ENCODE measurements around the gene PHLDB2. TPM values are rescaled to one million over a fixed set of nuclear protein-coding genes. Genes with fewer than 3 reads are reported as not detected.

Gene PHLDB2
- total and polyA plus RNA-seq, 2 of the 8 experiments (the other 6 are each of a cell fraction or from before 2014, with no cell fraction given): 5.8 to 22.6 TPM

GRCh38 chr3:111838133-111838532 is 20.9 kb upstream of the PHLDB2 start (continued):
- TF ChIP-seq SIRT6 (IDR thresholded peaks at IDR 0.05; ENCODE audit: low read length) (no peak), TAF1 (IDR thresholded peaks at IDR 0.05; ENCODE audit: low read depth, low read length) (no peak), HDAC2 (IDR thresholded peaks at IDR 0.05; ENCODE audit: borderline replicate concordance in 1 of 2, low read depth in 2 of 2, low read length in 2 of 2) (no peak), RNF2 (IDR thresholded peaks at IDR 0.05; ENCODE audit: borderline replicate concordance, low read depth, low read length, missing control alignments, poor library complexity, severe bottlenecking) (no peak), PHF8 (conservative IDR thresholded peaks at IDR 0.05; ENCODE audit: low read depth, low read length) (no peak)

All from H1 (cell line).